HTR-8/SVneo (cell line): ENCODE data around the gene PLEKHS1.

Experiments used
- DNase-seq: peaks from one replicate; pipeline ENCODE4 v3.0.0; 2011; ENCODE audit warnings: low spot score, mixed read lengths; ENCODE audit not compliant: insufficient read length
- FAIRE-seq: peaks from 2 replicates; lab custom pipeline; 2011; peaks lifted over from hg19 to GRCh38; lab: Jason Lieb, UNC

Gene PLEKHS1

DNA sequence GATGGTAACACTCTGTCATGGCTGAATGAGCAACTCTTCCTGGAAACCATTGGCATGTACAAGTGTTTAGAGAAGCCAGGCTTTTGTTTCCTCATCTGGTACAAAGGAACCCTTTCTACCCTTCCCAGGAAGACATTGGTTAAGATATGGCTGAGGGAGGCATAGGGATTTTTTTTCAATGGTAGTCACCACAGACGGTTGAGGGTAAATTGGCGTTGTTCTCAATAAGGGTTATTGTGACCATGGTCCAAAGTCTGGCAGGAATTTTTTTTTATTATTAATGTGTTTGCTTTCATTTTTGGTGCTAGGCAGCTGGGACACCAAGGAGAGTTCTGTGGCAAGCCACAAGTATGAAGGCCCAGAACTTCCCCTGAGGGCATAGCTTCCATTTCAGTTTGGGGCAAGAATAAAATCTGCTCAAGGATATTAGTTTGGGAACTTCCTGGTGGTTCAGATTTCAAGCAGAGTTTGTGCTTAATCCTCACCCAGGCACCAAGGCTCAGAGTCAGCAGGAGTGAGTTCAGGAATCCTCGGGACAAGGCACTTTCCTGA lies at the start of gene PLEKHS1:
PLEKHS1 (plus strand) TSS at position 502 of the 552 bp plus-strand sequence. CDS start 3,596 bp downstream, outside the sequence.
- DNase-seq (no peak), FAIRE-seq (no peak)

DNA sequence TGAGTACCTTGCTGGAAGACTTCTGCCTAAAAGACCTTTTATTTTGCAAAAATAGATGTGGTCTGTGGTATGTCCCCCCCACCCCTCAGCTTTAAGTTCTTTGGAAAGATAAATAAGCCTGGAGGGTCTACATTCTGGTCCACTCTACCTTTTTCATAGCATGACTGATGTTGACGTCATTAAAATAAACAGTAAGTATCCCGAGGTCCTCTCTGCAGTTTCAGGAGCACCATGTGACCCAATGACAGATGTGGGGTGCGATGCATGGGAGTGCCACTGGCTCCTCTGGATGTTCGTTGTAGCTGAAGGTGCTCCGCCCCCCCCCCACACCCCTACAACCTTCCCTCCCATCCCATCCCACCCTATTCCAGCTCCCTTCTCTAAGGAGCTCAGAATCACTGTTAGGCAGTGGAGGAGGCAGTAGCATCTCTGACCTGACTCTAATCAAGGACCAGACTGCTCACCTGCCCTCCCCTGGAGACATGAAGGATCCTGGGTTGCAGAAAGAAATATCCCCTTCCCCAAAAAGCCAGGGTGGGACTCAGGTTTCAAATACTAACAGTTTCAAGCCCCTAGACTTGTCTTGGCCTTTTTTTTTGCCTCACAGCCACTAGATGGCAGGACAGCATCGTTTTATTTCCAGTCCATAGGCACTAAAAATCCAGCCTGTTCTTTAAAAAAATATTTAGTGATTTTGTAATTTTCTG lies 46.7 kb upstream of the PLEKHS1 start:
- FAIRE-seq (no peak), DNase-seq (no peak)

- DNase-seq (no peak), FAIRE-seq (no peak)
Observed at GRCh38 chr10:113705344-113705652, 46.2 kb upstream of the PLEKHS1 start.

- FAIRE-seq: no peak
- DNase-seq: no peak
Observed at GRCh38 chr10:113706623-113707022, 44.9 kb upstream of the PLEKHS1 start.

GRCh38 chr10:113708640-113709039 lies 42.8 kb upstream of the PLEKHS1 start:
- no peak for FAIRE-seq

GRCh38 chr10:113709221-113709838 lies 42.2 kb upstream of the PLEKHS1 start:
- DNase-seq (peak; percentile 38), FAIRE-seq (no peak)

More at GRCh38 chr10:113708640-113709039, 42.8 kb upstream of the PLEKHS1 start:
- DNase-seq: no peak

DNA sequence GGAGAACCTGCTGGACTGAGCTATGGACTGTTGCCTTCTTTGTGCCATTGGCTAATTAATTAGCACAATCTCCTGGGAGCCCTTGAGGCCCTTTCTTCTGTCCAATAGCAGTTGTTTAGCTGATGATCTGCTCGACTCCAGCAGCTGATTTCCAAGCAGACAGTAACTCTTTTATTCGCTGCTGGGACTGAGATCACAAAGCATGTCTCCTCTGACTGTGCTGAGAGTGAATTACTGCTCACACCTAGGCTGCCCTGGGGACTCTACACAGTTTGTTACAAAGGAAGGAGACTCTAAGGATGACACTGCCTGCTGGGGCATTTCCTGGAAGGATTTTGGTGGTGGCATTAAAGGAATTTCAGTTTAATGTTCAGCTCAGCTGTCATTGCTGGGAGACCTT lies 40.3 kb upstream of the PLEKHS1 start:
- no peak for FAIRE-seq
- DNase-seq: no peak

DNA sequence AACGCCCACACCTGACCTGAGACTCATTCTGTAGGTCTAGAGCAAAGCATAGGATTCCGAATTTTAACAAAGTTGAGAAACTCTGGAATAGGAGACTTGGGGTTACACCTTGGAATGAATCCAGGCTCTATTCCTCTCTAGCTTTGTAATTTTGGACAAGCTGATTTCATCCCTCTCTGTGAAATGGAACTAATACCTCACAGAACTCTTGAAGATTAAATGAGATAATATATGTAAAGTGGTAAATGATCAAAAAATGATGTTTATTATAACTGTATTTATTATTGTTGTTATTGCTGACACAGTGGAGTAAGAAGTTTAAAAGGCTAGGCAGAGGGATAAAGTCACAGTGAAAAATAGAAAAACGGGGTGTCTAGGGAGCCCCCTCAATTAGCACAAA lies 39.5 kb upstream of the PLEKHS1 start:
- DNase-seq (no peak), FAIRE-seq (no peak)

DNA sequence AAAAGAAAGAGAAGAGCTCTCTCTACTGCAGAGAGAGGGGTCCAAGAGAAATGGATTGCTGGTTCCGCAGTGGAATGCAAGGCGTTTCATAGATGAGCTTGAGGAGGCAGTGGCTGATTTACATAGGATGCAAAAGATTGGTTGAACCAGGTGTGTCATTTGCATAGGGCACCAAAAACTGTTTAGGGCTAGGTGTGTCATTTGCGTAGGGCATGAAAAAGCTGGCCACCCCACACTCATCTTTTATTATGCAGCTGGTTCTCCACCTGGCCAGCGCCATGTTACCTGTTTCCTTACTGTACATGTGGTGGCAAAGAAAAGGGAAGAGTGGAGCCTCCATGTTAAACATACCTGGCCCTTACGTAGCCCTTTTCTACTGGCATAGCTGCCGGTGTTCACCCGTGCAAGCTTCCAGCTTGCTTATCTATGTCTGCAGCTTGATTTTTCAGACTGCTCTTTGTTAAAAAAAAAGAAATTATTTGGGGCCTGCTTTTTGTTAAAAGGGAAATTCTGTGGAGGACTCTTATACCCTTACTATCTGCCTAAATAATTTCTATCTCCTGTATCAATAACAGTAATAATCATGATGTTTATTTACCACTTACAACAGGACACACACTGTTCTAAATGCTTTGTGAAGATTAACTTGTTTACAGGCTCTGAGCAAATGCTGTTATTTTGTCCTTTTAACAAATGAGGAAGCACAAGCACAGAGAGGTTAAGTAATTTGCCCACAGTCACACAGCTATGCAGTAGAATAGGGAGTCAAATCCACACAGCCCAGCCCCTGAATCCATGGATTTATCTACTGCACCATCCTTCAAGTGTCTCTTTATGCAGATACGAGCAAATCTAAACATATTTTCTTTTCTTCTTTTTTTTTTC lies 38.5 kb upstream of the PLEKHS1 start:
- DNase-seq (no peak), FAIRE-seq (no peak)

DNA sequence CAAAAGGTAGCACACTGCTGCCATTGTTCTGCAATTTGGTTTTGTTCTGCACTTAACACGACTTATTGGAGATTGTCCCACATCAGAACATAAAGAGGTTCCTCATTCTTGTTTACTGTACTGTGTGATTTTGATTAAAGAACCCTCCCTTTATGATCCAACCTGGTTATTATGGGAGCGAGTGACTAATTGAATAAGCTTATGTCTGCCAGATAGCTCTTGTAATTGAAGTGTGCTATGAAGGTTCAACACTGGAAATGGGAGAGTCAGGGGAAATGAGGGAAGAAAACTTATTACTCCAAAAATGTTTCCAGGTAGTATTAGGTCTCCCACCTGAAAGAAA lies 37.9 kb upstream of the PLEKHS1 start:
- DNase-seq: no peak
- no peak for FAIRE-seq

DNA sequence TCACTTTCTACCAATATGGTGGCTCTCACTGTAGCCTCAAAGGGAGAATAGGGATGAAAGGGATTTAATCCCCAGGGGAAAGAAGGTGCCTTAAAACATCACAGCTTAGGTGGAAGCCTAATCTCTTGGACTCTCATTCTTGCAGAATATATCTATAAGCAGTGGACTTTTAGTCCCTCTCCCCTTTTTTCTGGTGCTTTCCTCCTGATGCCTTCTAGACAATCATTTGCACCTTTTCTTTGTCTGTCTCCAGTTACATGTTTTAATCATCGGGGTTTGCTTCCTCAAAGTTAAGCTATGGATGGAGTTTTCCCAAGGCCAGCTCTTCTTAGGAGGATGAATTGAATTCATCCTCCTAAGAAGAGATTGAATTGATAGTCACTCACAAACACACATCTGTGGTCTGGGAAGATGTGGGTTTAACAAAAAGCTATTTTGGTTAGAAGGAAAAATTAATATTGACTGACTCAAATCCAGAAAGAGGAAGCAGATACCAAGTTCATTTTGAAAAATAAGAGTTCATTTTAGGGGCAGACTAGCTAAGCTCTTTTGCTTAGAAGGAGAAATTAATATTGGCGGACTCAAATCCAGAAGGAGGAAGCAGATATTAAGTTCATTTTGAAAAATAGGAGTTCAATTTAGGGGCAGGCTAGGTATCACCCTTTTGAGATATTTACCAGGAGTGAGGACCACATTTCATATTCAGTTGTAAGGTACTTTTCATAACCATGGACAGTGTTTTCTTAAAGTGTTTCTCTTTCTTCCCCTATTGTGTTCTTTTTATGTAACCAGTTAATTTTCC lies 35.2 kb upstream of the PLEKHS1 start:
- no peak for FAIRE-seq
- no peak for DNase-seq

GRCh38 chr10:113718969-113719822 lies 32.3 kb upstream of the PLEKHS1 start:
- no peak for FAIRE-seq
- no peak for DNase-seq

DNA sequence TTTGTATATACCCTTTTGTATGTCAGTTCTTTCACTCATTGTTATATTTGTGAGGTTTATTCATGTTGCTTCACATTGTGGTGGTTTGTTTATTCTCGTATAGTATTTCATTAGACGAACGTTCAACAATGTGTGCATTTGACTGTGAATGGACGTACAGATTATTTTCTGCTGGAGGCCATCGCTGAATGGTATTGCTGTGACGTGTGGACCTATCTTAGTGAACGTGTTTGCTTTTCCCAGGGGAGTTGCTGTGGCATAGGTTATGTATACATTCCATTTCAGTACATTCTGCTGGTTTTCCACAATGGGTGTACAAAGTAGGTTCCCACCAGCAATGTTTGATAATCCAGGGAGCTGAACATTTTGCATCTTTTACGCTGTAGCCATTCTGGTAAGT lies 31.1 kb upstream of the PLEKHS1 start:
- FAIRE-seq (no peak), DNase-seq (no peak)

DNA sequence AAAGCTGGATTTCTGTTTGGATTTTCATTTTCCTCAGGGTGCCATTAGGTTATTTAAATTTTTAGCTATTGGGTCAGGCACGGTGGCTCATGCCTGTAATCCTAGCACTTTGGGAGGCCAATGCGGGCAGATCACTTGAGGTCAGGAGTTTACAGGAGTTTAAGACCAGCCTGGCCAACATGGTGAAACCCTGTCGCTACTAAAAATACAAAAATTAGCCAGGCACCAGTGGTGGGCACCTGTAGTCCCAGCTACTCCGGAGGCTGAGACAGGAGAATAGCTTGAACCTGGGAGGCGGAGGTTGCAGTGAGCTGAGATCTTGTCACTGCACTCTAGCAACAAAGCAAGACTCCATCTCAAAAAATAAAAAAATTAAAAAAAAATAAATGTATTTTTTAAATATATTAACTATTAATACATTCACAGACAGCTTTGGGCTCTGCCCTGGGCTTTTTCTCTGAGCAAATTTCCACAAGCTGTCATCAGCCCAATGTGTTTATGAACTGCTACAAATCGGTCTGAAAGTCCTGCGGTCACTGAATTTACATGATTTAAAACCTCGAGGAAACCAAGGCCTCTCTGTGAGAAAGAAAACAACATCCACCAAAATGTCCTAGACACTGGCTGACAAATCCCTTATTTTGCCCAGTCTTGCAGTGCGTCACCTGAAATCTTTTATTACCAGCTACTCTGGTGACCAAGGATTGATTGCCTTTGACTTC lies 19.2 kb upstream of the PLEKHS1 start:
- DNase-seq (no peak), FAIRE-seq (no peak)

DNA sequence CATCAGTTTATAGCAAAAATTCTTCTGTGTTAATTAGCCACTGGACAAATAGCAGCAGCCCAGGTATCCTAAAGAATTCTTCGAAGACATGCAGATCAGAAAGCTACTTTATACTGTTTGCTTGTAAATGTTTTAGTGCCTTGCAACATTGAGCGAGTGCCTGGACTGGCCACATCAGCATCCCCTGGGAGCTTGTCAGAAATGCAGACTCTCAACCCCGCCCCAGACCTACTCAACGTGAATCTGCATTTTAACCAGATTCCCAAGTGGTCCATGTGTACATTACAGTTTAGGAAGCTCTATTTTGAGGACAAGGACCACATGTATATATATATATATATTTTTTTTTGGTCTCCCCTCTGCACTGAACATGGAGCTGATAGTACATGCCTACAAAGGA lies 18.5 kb upstream of the PLEKHS1 start:
- DNase-seq (no peak), FAIRE-seq (no peak)

DNA sequence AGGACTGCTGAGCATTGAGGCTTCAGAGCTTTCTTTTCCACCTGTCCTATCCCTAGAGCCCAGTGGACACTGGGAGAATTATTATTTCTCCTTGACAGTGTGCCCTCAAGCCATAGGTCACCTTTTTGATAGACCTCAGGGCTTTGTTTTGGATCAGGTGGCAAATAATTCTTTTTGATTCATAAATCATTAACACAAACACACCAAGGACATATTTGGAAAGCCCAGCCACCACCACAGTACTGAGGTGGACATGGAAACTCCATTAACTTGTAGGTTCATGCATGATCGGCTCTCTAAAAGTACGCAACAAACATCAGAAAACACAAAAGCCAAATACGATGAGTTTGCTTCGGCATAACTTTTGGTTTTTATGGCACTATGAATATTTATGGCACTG lies 17.8 kb upstream of the PLEKHS1 start:
- FAIRE-seq: no peak
- DNase-seq: no peak

- FAIRE-seq (no peak), DNase-seq (no peak)
Observed at GRCh38 chr10:113735913-113736312, 15.6 kb upstream of the PLEKHS1 start.

GRCh38 chr10:113736576-113736975 lies 14.9 kb upstream of the PLEKHS1 start:
- DNase-seq: no peak
- no peak for FAIRE-seq

GRCh38 chr10:113739031-113739430 lies 12.5 kb upstream of the PLEKHS1 start:
- FAIRE-seq (no peak), DNase-seq (no peak)
